Daoy (cell line): ENCODE results near the gene NAT10. TPM values are rescaled to one million over a fixed set of nuclear protein-coding genes. Genes with fewer than 3 reads are reported as not detected.

Experiments used
- DNase-seq: peaks from one replicate; pipeline ENCODE4 v3.0.0-alpha.2; 2015; ENCODE audit warnings: low read depth
- total RNA-seq: library from RNA; depleted of rRNA; stranded (reverse); fragments of >200 nt; shearing (Covaris generic); gene quantifications from 2 replicates; pipeline ENCODE4 v1.2.3, GENCODE V29; 2014

Gene NAT10
- total RNA-seq, 1 experiment from 2014 or later, result 23.4 TPM

DNA sequence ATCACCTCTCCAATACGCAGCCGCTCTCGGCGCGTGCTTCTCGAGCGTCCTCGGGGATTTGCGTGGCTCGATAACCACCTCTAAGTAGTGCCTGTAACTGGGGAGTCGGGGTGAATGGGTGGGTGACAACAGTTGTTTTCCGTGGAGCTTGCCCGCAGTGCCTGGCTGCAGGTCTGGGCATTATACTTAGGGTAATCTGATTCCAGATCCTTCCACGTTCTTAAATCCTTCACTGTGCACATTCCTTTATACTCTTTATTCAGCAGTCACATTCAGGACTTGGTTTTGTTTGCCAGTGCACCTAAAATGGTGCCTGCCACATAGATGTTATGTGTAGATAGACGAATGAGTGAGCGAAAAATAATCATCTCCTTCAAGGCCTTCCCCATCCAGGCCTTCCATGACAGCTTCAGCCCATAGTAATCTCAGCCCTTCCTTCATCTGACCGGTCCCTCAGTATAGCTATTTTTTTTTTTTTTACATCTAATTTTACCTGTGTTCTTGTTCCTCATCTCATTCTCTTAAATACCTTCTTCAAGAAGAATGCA is 602 bp downstream of the NAT10 start:
- no peak for DNase-seq

DNA sequence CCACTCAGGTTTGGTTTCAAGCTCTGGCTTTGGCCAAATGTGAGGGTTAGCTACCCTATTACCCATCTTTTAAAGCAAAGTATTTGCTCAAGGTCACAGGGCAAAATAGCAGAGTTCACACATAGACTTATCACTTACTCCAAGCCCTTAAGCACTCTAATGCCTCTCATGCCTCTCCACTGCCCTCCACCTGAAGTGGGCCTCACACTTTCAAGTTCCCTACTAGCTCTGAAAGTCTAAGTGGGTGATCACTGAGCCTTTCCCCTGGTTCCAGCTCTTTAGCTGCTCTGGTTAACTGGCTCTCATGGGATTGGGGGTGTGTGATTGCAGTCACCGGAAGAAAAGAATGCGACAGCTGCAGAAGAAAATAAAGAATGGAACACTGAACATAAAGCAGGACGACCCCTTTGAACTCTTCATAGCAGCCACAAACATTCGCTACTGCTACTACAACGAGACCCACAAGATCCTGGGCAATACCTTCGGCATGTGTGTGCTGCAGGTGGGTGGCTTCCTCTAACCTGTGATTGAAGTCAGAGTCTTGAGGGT is 6.4 kb downstream of the NAT10 start:
- DNase-seq, result no peak

DNA sequence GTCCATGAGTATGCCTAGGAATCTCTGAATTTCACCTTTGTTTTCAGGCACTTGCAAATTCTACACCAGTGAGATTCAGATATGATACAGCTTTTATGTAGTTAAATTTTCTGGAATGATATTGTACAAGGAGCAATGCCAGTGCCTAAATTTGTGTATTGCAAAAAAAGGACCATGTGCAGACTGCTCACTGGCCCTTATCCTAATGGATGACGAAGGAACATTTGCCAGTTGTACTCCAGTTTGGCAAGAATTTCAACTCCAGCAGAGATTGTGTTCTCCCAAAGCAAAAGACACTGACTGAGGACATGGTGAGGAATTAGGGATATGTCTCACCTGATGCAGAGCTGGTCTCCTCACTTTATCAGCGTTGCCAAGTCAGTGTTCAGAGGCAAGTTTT is 8.6 kb downstream of the NAT10 start:
- no peak for DNase-seq

DNA sequence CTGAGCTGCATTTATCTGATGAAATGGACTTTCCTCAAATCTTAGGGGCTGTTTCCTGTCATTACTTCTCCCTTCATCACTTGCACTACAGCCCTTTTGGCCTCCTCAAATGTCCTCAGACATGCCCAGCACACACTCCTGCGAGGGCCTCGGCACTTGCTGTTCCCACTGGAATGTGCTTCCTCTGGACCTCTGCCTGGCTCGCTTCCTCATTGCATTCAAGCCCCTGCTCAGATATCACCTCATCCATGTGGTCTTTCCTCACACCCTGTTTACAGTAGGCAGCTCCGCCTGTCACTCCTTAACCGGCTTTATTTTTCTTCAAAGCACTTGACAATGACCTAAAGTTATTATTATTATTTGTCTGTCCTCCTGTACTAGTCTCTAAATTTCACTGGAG is 9.0 kb downstream of the NAT10 start:
- no peak for DNase-seq

DNA sequence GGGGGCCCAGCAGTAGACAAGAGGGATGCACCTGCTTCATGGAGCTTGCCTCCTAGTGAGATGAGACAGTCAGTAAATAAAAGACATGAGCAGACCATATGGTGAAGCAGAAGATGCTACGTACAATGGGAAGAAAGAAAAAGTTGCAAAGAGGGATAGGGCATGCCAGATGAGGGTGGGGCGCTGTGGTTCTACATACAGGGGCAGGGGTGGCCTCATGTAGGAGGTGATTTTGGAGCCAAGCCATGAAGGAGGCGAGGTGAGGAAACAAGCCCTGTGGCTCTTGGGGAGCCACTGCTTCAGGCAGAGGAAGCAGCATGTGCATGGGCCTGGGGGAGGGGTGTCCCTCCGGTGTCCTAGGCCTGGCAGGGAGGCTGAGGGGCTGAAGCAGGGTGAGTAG is 15.2 kb downstream of the NAT10 start:
- no peak for DNase-seq

DNA sequence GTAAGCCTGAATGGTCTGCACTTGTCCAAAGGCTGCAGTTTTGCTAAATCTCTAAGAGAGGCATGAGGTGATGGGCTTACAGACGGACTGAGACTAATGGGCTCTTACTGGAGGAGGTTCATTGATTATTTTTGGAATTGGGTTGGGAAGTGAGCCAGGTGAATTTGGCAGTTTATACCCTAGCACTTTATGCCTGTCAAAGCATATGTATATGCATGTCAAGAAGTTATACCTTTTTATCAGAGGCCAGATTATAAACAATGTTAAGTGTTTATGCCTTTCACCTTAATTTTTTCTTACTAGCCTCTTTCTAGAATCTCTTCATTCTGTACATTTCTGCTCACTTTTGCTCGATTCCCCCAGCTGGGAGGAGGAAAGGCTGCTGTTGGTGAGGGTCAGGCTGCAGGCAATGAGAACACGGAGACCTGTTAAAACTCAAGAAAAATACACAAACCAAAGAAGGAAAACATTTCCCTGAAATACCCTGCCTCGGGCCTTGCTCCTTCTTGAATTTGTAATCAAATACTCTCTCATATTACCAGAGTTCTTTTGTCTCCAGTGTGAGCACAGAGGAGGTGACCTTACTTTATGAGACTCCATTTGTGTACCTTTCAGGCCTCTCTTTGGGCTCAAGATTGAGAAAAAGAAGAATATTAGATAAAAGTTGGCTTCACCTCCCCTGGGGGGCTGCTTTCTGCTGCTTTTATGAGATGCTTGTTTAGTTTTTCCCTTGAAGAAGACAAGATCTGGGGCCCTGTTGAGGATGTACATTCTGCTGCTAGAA is 19.6 kb downstream of the NAT10 start:
- DNase-seq, result no peak

DNA sequence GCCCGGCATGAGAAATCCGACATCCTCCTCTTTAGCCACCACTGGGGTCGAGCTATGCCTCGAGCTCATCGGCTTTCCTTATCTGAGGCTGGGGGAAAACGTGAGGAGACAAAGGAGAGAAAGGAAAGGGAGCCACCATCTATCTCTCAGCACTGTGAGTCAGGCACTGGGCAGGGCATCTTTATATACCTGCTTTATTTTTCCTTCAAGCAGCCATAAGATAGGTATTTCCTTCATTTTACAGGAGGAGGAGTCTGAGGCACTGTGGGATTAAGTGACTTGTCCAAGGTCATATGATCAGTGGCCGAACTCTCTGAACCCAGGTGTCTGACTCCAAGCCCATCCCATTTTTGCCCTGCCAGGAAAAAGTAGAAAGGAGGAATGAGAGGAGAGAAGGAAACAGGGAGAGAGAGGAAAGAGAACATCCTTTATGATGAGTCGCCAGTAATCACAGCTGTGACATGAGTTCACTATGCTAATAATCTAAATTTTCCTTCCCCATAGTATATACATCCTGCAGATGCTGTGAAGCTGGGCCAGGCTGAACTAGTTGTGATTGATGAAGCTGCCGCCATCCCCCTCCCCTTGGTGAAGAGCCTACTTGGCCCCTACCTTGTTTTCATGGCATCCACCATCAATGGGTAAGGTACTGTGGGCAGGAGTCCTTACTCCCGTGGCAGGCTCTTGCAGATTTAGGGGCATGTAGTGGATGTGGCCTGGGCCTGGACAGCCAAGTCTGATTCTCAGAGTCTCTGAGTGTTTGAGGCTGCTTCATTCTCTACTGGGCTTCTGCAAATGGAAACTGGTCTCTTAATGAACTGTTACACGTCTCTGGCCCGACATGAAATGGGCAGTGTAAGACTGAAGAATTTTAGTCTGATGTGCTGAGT is 21.8 kb downstream of the NAT10 start:
- no peak for DNase-seq

DNA sequence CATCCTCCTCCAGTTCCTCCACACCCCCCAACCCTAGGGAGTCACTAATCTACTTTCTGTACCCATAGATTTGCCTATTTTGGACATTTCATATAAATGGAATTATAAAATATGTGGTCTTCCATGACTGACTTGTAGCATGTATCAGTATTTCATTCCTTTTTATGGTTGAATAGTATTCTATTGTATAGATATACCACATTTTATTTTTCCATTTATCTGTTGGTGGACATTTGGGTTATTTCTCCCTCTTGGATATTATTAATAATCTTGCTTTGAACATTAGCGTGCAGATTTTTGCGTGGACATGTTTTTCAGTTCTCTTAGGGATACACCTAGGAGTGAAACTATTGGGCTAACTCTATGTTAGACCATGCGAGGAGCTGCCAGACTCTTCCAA is 23.4 kb downstream of the NAT10 start:
- DNase-seq, result no peak

DNA sequence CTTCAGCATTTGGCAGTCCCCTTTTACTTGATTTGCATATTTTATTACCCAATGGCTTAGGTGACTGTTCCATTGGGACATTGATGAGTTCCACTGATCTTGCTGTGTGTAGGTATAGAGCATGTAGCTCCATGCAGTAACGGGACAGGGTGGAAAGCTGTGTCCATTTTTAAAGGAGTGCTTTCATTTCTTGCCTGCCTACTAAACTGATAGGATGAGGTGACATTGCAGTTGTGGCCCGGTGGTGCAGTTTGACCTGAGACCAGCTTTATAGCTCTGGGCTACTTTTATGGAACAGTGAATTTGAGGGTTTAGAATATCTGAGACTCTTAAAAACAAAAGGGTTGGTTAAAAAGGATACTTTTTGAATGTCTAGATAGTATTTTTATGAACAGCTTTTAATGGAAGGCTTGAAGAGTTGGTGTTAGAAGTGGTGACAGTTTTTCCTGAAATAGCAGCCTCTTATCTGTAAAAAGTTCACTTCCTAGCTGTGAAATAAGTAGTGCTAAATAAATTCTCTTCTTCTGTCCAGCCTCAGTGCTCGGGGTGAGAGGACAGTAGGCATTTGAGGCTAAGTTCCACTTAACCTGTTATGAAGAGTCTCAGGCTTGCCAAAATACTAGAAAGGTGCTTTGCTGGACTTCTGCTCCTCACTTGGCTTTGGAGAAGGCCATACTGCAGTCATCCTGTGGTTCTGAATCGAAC is 27.0 kb downstream of the NAT10 start:
- DNase-seq, result no peak

DNA sequence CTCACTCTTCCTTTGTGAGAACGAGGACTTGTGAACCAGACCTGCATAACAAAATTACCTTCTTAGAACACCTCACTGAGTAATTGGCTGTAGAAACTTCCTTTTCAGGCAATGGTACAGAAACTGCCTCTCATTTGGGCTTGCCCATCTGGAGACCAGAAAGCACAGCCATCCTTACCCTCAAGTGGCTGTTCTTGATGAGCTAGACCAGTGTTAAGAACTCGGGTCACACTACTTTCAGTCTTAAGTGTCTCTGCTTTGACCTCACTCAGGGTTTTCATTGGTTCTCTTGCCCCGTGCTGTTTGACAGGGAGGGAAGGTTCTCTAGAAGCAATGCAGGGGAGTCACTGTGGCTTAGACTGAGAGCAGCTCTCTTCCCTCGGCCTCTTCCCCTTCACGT is 29.3 kb downstream of the NAT10 start:
- no peak for DNase-seq

DNA sequence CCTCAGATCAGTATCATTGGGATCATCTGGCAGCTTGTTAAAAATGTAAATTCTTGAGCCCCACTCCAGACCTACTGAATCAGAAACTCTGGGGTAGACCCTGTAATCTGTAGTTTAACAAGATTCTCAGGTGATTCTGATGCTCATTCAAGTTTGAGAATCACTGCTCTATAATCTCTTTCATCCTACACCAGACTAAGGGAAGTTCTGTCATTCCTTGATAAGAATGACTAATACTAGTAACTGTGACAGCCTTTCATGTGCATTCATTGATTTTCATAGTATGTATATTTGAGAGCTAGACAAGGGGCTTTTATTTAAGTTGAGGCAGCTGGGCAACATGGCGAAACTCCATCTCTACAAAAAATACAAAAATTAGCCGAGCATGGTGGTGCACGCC is 30.0 kb downstream of the NAT10 start:
- no peak for DNase-seq

DNA sequence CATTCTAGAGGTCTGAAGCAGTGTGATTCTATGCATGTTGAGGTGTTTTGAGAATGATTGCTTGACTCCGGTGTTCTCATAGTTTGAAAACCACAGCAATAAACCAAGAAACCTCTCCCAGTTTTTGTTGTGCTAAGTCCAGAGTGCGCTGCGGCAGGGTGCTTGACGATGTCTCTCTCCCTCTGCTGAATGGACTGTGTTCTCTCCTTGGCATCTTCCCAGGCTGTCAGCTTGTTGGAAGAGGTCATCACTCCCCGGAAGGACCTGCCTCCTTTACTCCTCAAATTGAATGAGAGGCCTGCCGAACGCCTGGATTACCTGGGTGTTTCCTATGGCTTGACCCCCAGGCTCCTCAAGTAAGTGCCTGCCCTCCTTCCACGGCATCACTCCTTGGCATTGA is 31.0 kb downstream of the NAT10 start:
- no peak for DNase-seq

DNA sequence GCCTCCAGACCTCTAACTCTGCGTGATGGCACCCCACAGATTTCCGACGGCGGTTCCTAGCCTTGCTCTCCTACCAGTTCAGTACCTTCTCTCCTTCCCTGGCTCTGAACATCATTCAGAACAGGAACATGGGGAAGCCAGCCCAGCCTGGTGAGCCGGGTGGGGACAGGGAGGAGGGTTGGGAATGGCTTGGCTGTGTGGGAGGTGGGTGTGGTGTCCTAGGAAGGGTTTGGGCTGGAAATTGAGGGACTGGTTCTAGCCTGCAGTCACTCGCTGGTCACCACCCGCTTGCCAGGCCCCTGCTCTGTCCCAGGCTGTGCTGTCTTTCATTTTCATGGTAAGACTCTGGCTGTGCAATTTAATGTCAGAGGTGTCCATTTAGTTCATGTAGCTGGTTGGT is 33.9 kb downstream of the NAT10 start:
- no peak for DNase-seq

DNA sequence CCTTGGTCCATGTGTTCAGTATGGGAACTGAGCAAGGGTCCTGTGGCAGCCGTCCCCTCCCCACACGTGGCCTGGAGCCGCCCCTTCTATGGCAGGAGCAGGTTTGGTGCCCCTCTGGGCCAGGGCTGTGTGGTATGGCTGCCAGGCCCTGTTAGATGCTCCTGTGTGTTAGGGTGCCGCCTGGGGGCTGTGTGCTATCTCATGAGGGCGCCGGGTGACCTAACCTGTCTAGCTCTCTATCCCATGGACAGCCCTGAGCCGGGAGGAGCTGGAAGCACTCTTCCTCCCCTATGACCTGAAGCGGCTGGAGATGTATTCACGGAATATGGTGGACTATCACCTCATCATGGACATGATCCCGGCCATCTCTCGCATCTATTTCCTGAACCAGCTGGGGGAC is 34.7 kb downstream of the NAT10 start:
- no peak for DNase-seq

DNA sequence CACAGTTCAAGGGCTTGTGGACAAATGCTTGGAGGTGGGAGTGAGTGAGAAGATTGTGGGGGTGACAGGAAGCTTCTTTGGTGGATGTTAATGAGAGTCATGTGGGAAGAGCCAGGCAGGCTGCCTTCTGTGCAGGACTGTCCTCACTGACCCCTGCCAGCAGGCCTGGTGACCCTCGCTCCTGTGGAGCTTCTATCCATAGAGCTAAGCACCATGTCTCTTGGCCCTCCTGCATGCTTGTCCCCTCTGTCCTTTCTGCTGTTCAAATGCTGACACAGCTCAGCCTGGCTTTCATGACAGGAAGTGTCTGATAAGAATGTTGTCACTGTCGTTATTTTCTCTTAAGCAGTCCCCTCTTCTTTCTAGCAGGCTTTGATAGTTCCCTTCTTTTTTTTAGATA is 37.6 kb downstream of the NAT10 start:
- no peak for DNase-seq

DNA sequence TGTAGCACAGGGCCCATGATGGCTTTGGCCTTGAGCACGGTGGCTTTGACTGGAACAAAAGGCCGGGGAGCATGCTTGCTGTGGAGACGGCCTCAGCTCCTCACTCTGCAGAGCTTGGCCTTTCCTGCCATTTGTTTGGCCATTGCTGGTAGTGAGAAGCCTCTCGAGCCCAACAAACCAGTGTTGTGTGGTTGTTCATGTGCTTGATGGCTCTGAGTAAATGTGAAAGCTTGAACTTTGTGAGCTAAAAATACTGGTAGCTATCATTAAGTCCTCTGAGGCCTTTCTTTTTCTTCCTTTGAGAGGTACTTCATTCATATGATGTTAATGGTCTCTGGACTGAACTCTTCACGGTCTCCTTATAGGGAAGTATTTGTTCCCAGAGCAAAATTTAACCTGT is 39.6 kb downstream of the NAT10 start:
- no peak for DNase-seq

DNA sequence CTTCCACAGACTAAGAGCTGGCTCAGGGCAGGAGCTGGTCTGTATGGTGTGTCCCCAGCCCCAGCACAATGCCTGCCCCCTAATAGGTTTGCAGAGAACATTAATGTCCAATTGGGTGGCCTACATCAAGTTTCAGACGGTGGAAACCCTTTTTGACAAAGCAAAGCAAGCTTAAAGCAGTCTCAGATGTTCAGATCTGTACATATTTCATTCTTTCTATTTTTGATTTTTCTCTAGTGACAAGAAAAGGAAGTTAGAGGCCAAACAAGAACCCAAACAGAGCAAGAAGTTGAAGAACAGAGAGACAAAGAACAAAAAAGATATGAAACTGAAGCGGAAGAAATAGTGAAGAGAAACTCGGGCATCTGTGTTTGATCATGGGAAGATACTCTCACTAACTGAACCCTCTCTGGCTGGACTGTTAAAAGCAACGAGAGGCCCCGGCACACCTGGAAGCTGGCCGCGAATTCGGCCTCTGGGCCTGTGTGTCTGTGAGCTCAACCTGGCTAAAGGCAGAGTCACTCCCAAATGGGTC is 40.5 kb downstream of the NAT10 start:
- no peak for DNase-seq

DNA sequence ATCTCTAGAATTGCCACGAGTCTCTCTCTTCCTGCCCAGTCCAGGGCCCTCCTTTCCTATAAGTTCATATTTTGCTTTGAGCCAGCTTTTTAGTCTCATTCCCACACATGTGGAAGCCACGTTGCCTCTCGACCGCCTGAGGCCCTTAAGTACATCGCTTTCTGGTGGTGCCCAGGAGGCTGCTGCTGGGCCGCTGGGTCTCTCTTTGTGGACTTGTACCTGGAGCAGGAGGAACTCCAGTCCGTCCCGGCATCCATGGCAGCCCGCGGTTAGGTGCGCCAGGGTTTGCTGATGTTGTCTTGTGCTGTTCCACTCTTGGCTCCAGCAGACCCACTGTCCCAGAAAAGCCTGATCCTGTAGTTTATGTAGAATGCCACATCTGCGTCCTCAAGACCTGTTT is 41.0 kb downstream of the NAT10 start:
- DNase-seq, result no peak

DNA sequence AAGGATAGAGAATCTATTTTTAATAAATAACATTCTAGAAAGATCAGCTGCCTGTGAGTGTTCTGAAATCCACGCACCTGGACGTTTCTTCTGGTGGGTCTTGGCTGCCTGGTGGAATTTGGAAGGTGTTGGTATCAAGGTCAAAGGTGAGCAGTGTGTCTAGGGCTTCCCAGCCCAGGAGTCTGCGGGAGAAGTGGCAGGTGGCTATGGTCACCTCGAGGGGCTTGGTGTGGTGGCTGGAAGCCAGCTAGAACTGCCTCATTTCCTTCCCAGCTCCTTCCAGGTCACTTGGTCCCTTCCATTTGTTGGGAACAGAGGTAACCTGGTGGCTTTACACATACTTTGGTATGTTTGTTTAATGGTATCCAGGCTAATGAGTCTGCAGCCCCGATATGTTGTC is 41.4 kb downstream of the NAT10 start:
- DNase-seq, result no peak

DNA sequence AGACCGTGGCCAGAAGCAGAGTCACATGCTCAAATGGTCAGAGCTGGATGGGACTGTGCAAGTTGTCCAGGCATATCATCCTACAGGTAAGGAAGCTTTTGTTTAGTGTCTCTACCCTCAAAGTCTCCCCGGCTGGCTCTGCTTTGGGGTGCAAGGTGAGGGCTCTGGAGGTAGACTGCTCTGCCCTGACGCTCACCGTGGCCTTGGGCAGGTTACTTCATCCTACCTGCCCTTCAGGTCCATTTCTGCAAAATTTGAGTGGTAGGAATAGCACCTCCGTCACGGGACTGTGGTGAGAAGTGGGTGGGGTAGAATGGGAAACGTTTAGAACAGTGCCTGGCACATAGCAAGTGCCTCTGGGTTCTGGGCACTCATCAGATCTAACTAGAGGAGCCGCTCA is 42.2 kb downstream of the NAT10 start:
- no peak for DNase-seq

DNA sequence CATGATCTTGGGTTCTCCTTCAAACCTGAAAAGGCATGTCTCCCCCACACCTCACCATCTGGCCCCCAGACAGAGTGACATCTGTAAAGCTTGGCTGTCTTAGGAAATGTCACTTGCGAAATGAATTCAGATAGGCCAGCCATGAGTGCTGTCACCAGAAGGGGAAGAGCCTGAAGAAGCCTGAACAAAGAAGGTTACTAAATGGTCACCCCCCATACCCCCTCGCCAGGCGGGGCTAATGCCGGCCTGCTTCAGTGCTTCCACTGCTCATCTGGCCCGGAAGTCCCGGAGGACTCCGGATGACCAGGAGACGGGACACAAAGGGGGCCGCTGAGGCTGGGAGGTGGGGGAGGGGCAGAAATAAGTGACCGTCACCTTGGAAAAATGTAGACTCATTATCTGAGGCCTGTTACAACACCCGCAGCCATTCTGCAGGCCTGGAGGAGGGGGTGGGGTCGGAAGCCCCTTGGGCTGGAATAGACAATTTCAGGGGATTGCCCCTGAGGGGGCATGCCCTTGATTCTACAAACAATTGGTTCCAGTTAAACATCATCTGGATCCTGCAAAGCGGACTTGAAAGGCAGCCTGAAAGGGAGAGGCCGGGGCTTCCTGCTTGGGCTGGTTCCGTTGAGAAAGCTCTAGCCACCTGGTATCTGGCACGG is 43.2 kb downstream of the NAT10 start:
- no peak for DNase-seq
